HG02970 (cell line): ENCODE measurements around the gene MAG.

Experiments used
- ATAC-seq: cut with Tn5 transposase; IDR thresholded peaks from one replicate; pipeline ENCODE4 v1.9.1; 2021; ENCODE audit warnings: mild to moderate bottlenecking, moderate library complexity, moderate number of reproducible peaks; ENCODE audit not compliant: unreplicated experiment, low FRiP score

MAG gene, protein sequence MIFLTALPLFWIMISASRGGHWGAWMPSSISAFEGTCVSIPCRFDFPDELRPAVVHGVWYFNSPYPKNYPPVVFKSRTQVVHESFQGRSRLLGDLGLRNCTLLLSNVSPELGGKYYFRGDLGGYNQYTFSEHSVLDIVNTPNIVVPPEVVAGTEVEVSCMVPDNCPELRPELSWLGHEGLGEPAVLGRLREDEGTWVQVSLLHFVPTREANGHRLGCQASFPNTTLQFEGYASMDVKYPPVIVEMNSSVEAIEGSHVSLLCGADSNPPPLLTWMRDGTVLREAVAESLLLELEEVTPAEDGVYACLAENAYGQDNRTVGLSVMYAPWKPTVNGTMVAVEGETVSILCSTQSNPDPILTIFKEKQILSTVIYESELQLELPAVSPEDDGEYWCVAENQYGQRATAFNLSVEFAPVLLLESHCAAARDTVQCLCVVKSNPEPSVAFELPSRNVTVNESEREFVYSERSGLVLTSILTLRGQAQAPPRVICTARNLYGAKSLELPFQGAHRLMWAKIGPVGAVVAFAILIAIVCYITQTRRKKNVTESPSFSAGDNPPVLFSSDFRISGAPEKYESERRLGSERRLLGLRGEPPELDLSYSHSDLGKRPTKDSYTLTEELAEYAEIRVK

DNA sequence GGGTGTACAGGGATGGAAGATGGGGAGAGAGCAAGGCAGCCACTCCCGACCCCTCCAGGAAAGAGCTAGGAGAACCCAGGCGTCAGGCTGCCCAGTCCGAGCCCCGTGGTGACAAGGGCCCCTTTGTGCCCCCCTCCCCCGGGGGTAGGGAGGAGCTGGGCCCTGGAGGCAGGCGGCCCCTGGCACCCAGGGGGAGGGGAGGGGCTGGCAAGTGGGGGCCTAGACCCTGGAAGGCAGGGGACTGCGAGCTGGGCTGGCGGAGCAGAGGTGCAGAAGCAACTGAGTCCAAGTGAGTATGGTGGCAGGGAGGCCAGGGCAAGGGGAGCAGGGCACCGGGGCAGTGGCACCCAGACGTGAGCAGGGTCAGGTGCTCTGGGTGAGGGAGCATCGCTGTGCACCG, at the start of gene MAG:
TSS of gene MAG (plus strand) at position 246 of the 400 bp plus-strand sequence. CDS start 3,248 bp downstream, outside the sequence.
- ATAC-seq: no peak

DNA sequence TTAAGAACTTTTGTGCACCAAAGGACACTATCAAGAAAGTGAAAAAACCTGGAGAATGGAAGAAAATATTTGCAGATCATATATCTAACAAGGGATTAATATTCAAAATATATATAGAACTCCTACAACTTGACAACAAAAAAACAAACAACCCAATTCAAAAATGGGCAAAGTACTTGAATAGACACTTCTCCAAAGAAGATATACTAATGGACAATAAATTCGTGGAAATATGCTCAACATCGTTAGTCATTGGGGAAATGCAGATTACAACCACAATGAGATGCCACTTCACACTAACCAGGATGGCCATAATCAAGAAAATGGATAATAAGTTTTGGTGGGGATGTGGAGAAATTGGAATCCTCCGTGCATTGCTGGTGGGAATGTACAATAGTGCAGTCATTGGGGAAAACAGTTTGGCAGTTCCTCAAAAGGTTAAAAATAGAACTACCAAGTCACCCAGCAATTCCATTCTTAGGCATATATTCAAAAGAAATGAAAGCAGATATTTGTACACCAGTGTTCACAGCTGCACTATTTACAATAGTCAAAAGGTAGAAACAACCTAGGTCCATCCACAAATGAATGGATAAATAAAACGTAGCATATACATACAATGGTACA, 45.4 kb upstream of the MAG start:
- ATAC-seq: no peak

- ATAC-seq: peak; percentile 29
Observed at GRCh38 chr19:35247526-35248309, 44.2 kb upstream of the MAG start.

DNA sequence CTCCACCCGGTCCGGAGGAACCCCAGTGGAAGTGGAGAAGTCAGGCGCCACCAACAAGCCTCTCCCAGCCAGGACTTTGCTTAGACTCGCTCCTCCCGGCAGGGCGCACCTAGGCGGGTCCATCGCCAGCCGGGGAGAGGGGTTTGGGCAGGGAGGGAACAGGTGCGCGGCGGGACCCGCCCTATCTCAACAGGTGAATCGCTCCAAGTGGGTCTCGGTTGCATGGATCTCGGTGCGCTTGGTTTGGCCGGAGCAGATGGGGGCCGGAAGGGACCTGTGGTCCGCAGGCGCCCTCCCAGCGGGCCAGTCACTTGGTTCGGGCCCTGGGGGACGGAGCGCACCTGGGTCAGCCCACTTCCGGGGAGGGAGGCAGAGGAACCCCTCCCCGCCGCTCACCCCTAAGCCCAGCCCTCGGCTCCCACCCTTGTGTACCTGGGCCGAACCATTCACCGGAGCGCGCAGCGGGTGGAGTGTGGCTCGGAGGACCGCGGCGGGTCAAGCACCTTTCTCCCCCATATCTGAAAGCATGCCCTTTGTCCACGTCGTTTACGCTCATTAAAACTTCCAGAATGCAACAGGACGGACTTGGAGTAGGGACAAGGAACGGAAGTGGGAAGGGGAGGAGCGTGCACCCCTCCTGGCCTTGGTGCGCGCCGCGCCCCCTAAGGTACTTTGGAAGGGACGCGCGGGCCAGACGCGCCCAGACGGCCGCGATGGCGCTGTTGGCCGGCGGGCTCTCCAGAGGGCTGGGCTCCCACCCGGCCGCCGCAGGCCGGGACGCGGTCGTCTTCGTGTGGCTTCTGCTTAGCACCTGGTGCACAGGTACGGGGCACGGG, 43.4 kb upstream of the MAG start, which contains the start of gene LSR:
TSS of gene LSR (plus strand) at position 693 of the 836 bp plus-strand sequence. CDS start at position 714, 21 bp downstream.
- ATAC-seq: peak; percentile 82

- peak; percentile 19 for ATAC-seq
Observed at GRCh38 chr19:35249146-35249847, 42.7 kb upstream of the MAG start.

GRCh38 chr19:35249848-35250711, 41.9 kb upstream of the MAG start:
- no peak for ATAC-seq

DNA sequence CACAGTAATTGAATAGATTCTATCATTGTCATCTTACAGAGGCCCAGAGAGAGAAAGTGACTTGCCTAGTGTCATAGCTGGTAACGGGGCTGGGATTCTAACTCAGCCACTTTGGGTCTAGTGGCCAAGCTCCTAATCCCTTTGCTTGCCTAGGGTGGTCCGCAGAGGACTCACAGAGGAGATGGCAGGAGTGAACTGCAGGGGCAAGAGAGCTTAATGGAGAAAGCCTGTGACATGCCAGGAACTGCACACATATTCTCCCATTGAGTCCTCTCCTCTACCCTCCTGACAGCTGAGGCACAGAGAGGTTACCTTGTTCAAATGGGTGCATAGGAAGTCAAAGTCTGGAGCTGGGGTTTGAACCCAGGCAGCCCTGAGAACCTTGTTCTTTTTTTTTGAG, 40.5 kb upstream of the MAG start:
- ATAC-seq: no peak

DNA sequence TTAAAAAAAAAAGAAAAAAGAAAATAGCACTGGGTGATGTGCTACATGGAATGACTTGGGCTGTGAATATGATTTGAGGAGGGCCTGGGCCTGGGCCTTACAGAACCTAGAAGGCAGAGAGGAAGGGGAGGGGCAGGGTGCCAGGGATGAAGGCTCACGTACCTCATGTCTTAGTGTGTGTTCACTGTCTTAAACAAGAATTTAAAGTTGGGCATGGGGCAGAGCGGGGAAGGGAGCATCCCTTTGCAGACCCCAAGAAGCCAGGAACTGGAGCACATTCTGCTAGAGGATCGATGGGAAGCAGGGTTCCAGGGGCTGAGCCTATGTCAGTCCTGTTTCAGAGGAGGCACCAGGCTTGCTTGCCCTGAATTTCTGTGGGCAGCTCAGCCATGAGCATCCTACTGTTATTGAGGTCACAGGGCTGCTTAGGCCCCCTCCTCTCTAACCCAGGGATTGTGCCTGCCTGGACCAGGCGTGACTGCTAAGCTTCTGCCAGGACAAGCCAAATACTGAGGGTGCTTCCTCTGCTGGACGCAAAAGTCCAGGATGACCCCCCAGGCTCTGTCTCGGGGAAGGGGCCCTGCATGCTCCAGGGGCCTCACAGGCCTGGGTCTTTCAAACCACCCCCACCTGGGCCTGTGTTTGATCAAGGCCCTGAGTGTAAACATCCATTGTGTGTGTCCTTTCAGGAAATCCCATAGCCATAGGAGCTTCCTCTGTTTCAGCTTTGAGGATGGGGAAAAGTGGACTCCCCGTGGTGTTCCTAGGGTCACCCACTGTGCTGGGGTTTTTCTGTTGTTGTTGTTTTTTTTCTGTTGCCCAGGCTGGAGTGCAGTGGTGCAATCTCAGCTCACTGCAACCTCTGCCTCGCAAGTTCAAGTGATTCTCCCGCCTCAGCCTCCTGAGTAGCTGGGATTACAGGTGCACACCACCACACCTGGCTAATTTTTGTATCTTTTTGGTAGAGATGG, 38.4 kb upstream of the MAG start:
- ATAC-seq: no peak

- ATAC-seq: no peak
Observed at GRCh38 chr19:35254341-35255297, 37.3 kb upstream of the MAG start.

DNA sequence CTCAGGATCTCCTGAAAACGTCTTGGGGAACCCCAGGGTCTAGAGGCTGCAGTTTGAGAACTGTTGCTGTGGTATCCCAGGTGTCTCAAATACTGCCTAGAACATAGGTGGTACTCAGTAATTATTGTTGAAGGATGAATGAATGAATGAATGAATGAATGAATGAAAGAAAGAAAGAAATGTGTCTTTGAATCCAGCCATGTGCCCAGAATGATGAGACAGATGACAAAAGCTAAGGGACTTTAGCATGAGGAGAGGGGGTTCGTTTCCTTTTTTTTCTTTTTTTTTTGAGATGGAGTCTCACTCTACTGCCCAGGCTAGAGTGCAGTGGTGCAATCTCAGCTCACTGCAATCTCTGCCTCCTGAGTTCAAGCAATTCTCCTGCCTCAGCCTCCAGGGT, 35.4 kb upstream of the MAG start:
- ATAC-seq: no peak

GRCh38 chr19:35257113-35257461, 34.9 kb upstream of the MAG start:
- ATAC-seq: no peak

DNA sequence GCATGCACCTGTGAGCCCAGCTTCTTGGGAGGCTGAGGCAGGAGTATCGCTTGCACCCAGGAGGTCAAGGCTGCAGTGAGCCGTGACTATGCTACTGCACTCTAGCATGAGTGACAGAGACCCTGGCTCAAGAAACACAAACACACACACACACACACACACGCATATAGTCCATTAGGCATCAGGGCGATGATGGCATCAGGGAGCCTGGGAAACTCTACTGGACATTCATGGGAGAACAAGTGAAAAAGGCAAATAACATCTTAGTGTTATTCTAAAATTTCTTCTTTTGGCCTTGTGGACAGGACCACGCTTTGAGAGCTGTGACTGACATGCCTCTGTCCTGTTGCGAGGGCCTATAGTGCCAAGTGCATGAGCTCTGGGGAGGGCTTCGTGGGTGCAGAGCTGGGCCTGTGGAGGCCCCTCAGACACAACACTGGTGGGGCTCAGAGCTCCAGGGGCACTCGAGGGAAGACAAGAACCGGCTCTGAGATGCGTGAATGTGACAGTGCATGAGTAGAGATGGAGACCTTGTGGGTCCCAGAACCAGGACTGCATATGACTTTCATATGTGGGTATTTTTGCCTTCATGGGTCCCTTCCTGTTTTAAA, 31.2 kb upstream of the MAG start:
- no peak for ATAC-seq

DNA sequence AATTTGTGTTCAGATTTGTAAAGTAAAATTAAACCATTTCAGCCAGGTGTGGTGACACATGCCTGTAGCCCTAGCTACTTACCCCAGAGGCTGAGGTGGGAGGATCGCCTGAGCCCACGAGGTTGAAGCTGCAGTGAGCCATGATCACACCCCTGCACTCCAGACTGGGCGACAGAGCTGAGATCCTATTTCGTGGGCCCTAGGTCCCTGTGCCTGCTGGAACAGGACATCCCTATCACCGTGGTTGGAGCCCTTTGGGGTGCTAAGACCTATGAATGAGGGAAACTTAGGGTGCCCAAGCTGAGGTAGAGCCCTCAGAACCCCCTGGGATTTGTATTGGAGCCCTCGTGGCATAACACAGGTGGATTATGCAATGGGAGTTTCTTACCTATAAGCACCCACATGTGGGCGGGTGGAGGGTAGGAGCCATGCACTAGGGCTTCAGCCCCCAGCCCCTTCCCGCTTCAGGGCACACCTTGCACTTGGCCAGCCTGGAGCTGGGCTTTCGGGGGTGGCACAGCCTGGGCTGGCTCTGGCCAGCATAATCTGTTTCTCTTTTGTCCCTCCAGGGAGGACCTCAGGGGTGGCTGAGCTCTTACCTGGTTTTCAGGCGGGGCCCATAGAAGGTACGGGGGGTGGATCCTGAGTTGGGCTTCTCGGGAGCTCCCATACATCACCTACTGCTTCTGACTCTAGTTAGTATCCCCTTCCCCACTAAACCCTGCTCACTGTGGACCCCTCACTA, 30.4 kb upstream of the MAG start:
- no peak for ATAC-seq

DNA sequence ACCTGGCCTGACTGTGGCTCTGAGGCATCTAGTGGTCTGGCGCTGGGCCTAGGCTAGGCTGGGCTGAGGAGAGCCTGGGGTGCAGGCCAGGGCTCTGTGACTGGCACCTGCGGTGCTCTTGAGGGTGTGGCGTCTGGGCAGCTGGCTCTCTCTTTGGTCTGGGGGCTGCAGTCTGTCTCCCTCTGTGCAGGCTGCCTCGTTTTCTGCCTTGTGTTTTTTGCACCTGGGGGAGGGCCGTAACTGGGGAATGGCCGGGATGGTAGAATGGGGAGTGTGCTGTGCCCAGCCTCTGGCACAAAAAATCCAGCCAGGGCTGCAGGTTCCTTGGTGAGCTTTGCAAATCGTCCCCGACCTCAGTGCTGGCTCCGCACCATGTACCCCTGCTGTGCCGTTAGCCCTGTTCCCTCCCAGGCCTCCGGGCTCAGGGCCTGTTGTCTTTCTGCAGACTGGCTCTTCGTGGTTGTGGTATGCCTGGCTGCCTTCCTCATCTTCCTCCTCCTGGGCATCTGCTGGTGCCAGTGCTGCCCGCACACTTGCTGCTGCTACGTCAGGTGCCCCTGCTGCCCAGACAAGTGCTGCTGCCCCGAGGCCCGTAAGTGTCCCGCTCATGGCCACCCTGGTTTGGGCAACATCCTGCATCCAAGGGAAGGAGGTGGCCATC, 29.7 kb upstream of the MAG start:
- no peak for ATAC-seq
